GM23338 (cell line): Measurements from ENCODE around the gene RPA3. TPM values are rescaled to one million over a fixed set of nuclear protein-coding genes. Genes with fewer than 3 reads are reported as not detected.

Experiments
- ATAC-seq: fragments of 200-7000 bp; cut with Tn5 transposase; 3 replicates; pipeline ENCODE4 v1.9.1; 2020
- DNase-seq: peaks from one replicate; pipeline ENCODE4 v3.0.0-alpha.2; 2015; ENCODE audit warnings: low spot score
- H2AFZ ChIP-seq: fragments of 200-600 bp; sonication (generic); 2 replicates; pipeline ENCODE4 v1.8.0; 2016; ENCODE audit warnings: antibody characterized with exemption, mild to moderate bottlenecking, moderate library complexity
- H3F3A ChIP-seq: fragments of 200-600 bp; sonication (generic); replicated peaks from 2 replicates; pipeline ENCODE4 v1.8.0; 2017; ENCODE audit warnings: antibody characterized with exemption, mixed run types, low read depth
- H3K27ac ChIP-seq: fragments of 200-600 bp; sonication (generic); 2 replicates; pipeline ENCODE4 v1.6.1; 2016; ENCODE audit warnings: low read depth
- H3K27me3 ChIP-seq: fragments of 200-600 bp; sonication (generic); 2 replicates; pipeline ENCODE4 v1.8.0; 2016; ENCODE audit warnings: mild to moderate bottlenecking, mixed run types, moderate library complexity; ENCODE audit not compliant: insufficient read depth
- H3K36me3 ChIP-seq: fragments of 200-600 bp; sonication (generic); 2 replicates; pipeline ENCODE4 v1.8.0; 2016; ENCODE audit warnings: mild to moderate bottlenecking; ENCODE audit not compliant: insufficient read depth
- H3K4me1 ChIP-seq: fragments of 200-600 bp; sonication (generic); 2 replicates; pipeline ENCODE4 v1.8.0; 2016; ENCODE audit warnings: mild to moderate bottlenecking, moderate library complexity; ENCODE audit not compliant: insufficient read depth
- H3K4me2 ChIP-seq: fragments of 200-600 bp; sonication (generic); 2 replicates; pipeline ENCODE4 v1.7.1; 2017; ENCODE audit warnings: mixed run types
- H3K4me3 ChIP-seq: fragments of 200-600 bp; sonication (generic); 2 replicates; pipeline ENCODE4 v1.6.1; 2016; ENCODE audit warnings: mixed run types
- H3K79me2 ChIP-seq: fragments of 200-600 bp; sonication (generic); replicated peaks from 2 replicates; pipeline ENCODE4 v1.8.0; 2017; ENCODE audit warnings: mild to moderate bottlenecking; ENCODE audit not compliant: insufficient read depth
- H3K9me2 ChIP-seq: fragments of 200-600 bp; sonication (generic); 2 replicates; pipeline ENCODE4 v1.8.0; 2017; ENCODE audit not compliant: insufficient read depth
- H4K20me1 ChIP-seq: fragments of 200-600 bp; sonication (generic); replicated peaks from 2 replicates; pipeline ENCODE4 v1.8.0; 2017; ENCODE audit warnings: mild to moderate bottlenecking; ENCODE audit not compliant: insufficient read depth
- H3K27ac Mint-ChIP-seq: 2 replicates; pipeline ENCODE4 v1.8.0; 2020; ENCODE audit warnings: inconsistent platforms, mild to moderate bottlenecking, moderate library complexity, mixed read lengths
- H3K27me3 Mint-ChIP-seq: 3 replicates; pipeline ENCODE4 v1.8.0; 2022; ENCODE audit warnings: low read depth, mild to moderate bottlenecking, moderate library complexity, mixed read lengths, inconsistent platforms; ENCODE audit not compliant: insufficient read depth, poor library complexity
- H3K36me3 Mint-ChIP-seq: 3 replicates; pipeline ENCODE4 v1.8.0; 2021; ENCODE audit warnings: low read depth, mild to moderate bottlenecking, inconsistent platforms, moderate library complexity, mixed read lengths
- H3K4me1 Mint-ChIP-seq: 3 replicates; pipeline ENCODE4 v1.8.0; 2020; ENCODE audit warnings: mild to moderate bottlenecking, inconsistent platforms, mixed read lengths
- H3K4me3 Mint-ChIP-seq: 3 replicates; pipeline ENCODE4 v1.8.0; 2021; ENCODE audit warnings: moderate library complexity, mild to moderate bottlenecking, inconsistent platforms, mixed read lengths
- H3K9me3 Mint-ChIP-seq: 3 replicates; pipeline ENCODE4 v1.8.0; 2020; ENCODE audit warnings: moderate library complexity, mild to moderate bottlenecking, inconsistent platforms, mixed read lengths
- CTCF ChIP-seq, 2 experiments: fragments of 200-600 bp in 1 of 2; sonication (generic) in 1 of 2; conservative IDR thresholded peaks; 2 replicates each; pipeline versions ENCODE4 v1.5.1 to v1.6.1; 2016 to 2017; ENCODE audit warnings: antibody characterized with exemption in 2 of 2, low read depth in 2 of 2, mild to moderate bottlenecking in 2 of 2, moderate library complexity in 1 of 2
- EZH2 ChIP-seq: fragments of 200-600 bp; sonication (generic); IDR thresholded peaks from one replicate; pipeline ENCODE4 v1.8.0; 2017; ENCODE audit warnings: antibody characterized with exemption, mild to moderate bottlenecking, low read depth; ENCODE audit not compliant: unreplicated experiment
- JUNB ChIP-seq: IDR thresholded peaks from one replicate; pipeline ENCODE4 v1.6.1; 2016; ENCODE audit warnings: antibody characterized with exemption; ENCODE audit not compliant: unreplicated experiment
- POLR2AphosphoS5 ChIP-seq: IDR thresholded peaks from 2 replicates; pipeline ENCODE4 v1.6.1; 2016; ENCODE audit warnings: antibody characterized with exemption, low read depth
- STAT1 ChIP-seq: IDR thresholded peaks from one replicate; pipeline ENCODE4 v1.6.1; 2016; ENCODE audit warnings: antibody characterized with exemption; ENCODE audit not compliant: unreplicated experiment
- ZNF114 ChIP-seq: fragments of 250-450 bp; sonication (Bioruptor Pico); IDR thresholded peaks from 2 replicates; pipeline ENCODE4 v1.5.0; 2020; ENCODE audit warnings: mild to moderate bottlenecking, moderate library complexity
- ZNF462 ChIP-seq: fragments of 250-450 bp; sonication (Bioruptor Pico); IDR thresholded peaks from 2 replicates; pipeline ENCODE4 v1.5.0; 2020; ENCODE audit warnings: mild to moderate bottlenecking, moderate library complexity
- polyA plus RNA-seq: library from polyadenylated mRNA; unstranded; fragments of >200 nt; fragmentation: Nextera tagmentation; extraction: Ambion mirVana; gene quantifications from 2 replicates; pipeline ENCODE4 v1.2.1, GENCODE V29; 2016
- total RNA-seq: library from RNA; depleted of rRNA; stranded (reverse); fragments of >200 nt; shearing (Covaris generic); gene quantifications from 2 replicates; pipeline ENCODE4 v1.2.3, GENCODE V29; 2014
- TF ChIP-seq, protein P1 (sequence below): IDR thresholded peaks from one replicate; pipeline ENCODE4 v1.6.1; 2018; ENCODE audit warnings: antibody characterized with exemption; ENCODE audit not compliant: unreplicated experiment

RPA3 gene
- total and polyA plus RNA-seq, 2 experiments from 2014 or later, result 74.9 to 287 TPM

- H3K27me3 ChIP-seq, result no peaks in the 10 kb centered on the region
- Mint-ChIP-seq H3K36me3 (no peaks in the 10 kb centered on the region), H3K4me1 (peaks cover 4% of the 10 kb centered on the region; the same call in 1 of the 3 replicates), H3K27ac (no peak overlapping the region), H3K4me3 (no peak overlapping the region), H3K9me3 (no peaks in the 10 kb centered on the region), H3K27me3 (peaks cover 2% of the 10 kb centered on the region)
- H2AFZ ChIP-seq, result no peak overlapping the region
- H3K4me1 ChIP-seq, result no peaks in the 10 kb centered on the region
- no peak for TF ChIP-seq STAT1
- TF ChIP-seq ZNF114, result no peak
- TF ChIP-seq ZNF462 (CRISPR knock-in tag), result no peak
- TF ChIP-seq, protein P1, sequence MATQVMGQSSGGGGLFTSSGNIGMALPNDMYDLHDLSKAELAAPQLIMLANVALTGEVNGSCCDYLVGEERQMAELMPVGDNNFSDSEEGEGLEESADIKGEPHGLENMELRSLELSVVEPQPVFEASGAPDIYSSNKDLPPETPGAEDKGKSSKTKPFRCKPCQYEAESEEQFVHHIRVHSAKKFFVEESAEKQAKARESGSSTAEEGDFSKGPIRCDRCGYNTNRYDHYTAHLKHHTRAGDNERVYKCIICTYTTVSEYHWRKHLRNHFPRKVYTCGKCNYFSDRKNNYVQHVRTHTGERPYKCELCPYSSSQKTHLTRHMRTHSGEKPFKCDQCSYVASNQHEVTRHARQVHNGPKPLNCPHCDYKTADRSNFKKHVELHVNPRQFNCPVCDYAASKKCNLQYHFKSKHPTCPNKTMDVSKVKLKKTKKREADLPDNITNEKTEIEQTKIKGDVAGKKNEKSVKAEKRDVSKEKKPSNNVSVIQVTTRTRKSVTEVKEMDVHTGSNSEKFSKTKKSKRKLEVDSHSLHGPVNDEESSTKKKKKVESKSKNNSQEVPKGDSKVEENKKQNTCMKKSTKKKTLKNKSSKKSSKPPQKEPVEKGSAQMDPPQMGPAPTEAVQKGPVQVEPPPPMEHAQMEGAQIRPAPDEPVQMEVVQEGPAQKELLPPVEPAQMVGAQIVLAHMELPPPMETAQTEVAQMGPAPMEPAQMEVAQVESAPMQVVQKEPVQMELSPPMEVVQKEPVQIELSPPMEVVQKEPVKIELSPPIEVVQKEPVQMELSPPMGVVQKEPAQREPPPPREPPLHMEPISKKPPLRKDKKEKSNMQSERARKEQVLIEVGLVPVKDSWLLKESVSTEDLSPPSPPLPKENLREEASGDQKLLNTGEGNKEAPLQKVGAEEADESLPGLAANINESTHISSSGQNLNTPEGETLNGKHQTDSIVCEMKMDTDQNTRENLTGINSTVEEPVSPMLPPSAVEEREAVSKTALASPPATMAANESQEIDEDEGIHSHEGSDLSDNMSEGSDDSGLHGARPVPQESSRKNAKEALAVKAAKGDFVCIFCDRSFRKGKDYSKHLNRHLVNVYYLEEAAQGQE, result no peak
- no peak for TF ChIP-seq CTCF (conservative IDR thresholded peaks at IDR 0.05; ENCODE audit: low read depth in 2 of 2)
- TF ChIP-seq POLR2AphosphoS5, result no peak
- no peak for TF ChIP-seq JUNB
- TF ChIP-seq EZH2, result no peak
- no peak for DNase-seq
- H3K4me3 ChIP-seq, result no peak overlapping the region
- no peaks in the 10 kb centered on the region for H3F3A ChIP-seq
- H3K27ac ChIP-seq, result no peak overlapping the region
- H3K79me2 ChIP-seq, result no peaks in the 10 kb centered on the region
- H3K4me2 ChIP-seq, result no peak overlapping the region
- no peak for ATAC-seq
- no peaks in the 10 kb centered on the region for H4K20me1 ChIP-seq
- no peaks in the 10 kb centered on the region for H3K9me2 ChIP-seq
- H3K36me3 ChIP-seq, result no peaks in the 10 kb centered on the region
These were observed 23.1 kb downstream of the RPA3 start for GRCh38 chr7:7695111-7695817.
